ENCODE measurements around the gene PDCD5. TPM values are rescaled to one million over a fixed set of nuclear protein-coding genes. Genes with fewer than 3 reads are reported as not detected.
"Not testable (repeated sequence)": the region's sequence is repeated elsewhere in the genome, so short reads cannot be mapped to it uniquely, and the experiment has no call there.

PDCD5 gene
- total RNA-seq: 22.9 TPM

GRCh38 chr19:32580901-32581704 lies at the start of gene PDCD5:
PDCD5 (plus strand) TSS chr19:32581190; CDS start chr19:32581262, 72 bp downstream.
- H3K4me1 ChIP-seq (ENCODE audit: insufficient read depth, low read length): peaks cover 19% of the 10 kb centered on the region
- peak within 1 kb of the TSS; percentile 71 for H3K4me3 ChIP-seq (ENCODE audit: low read length)
- no peaks in the 10 kb centered on the region for H3K9me3 ChIP-seq (ENCODE audit: low read depth, low read length)
- no peaks in the 10 kb centered on the region for H3K27me3 ChIP-seq (ENCODE audit: insufficient read depth, low read length)

GRCh38 chr19:32532233-32532632 lies 48.8 kb upstream of the PDCD5 start:
- no peaks in the 10 kb centered on the region for H3K9me3 ChIP-seq (ENCODE audit: low read depth, low read length)
- no peak overlapping the region for H3K4me3 ChIP-seq (ENCODE audit: low read length)
- no peaks in the 10 kb centered on the region for H3K4me1 ChIP-seq (ENCODE audit: insufficient read depth, low read length)
- H3K27me3 ChIP-seq (ENCODE audit: insufficient read depth, low read length): no peaks in the 10 kb centered on the region

GRCh38 chr19:32537580-32537979 lies 43.4 kb upstream of the PDCD5 start:
- H3K4me3 ChIP-seq (ENCODE audit: low read length): no peak overlapping the region
- H3K27me3 ChIP-seq (ENCODE audit: insufficient read depth, low read length): no peaks in the 10 kb centered on the region
- H3K9me3 ChIP-seq (ENCODE audit: low read depth, low read length): no peaks in the 10 kb centered on the region
- H3K4me1 ChIP-seq (ENCODE audit: insufficient read depth, low read length): no peaks in the 10 kb centered on the region

GRCh38 chr19:32539240-32539916 lies 41.6 kb upstream of the PDCD5 start:
- no peak overlapping the region for H3K4me3 ChIP-seq (ENCODE audit: low read length)
- H3K27me3 ChIP-seq (ENCODE audit: insufficient read depth, low read length): no peaks in the 10 kb centered on the region

GRCh38 chr19:32540621-32541020 lies 40.4 kb upstream of the PDCD5 start:
- Histone ChIP-seq H3K4me1 (ENCODE audit: insufficient read depth, low read length) (no peaks in the 10 kb centered on the region), H3K9me3 (ENCODE audit: low read depth, low read length) (no peaks in the 10 kb centered on the region), H3K4me3 (ENCODE audit: low read length) (no peak overlapping the region), H3K27me3 (ENCODE audit: insufficient read depth, low read length) (no peaks in the 10 kb centered on the region)

More at GRCh38 chr19:32539240-32539916, 41.6 kb upstream of the PDCD5 start:
- no peaks in the 10 kb centered on the region for H3K9me3 ChIP-seq (ENCODE audit: low read depth, low read length)
- no peaks in the 10 kb centered on the region for H3K4me1 ChIP-seq (ENCODE audit: insufficient read depth, low read length)

- H3K9me3 ChIP-seq (ENCODE audit: low read depth, low read length); H3K4me3 ChIP-seq (ENCODE audit: low read length); H3K4me1 ChIP-seq (ENCODE audit: insufficient read depth, low read length); H3K27me3 ChIP-seq (ENCODE audit: insufficient read depth, low read length): not testable (repeated sequence)
Observed at GRCh38 chr19:32541376-32541775, 39.6 kb upstream of the PDCD5 start.

GRCh38 chr19:32542477-32543108 lies 38.4 kb upstream of the PDCD5 start:
- Histone ChIP-seq H3K4me1 (ENCODE audit: insufficient read depth, low read length) (no peaks in the 10 kb centered on the region), H3K4me3 (ENCODE audit: low read length) (no peak overlapping the region), H3K27me3 (ENCODE audit: insufficient read depth, low read length) (no peaks in the 10 kb centered on the region), H3K9me3 (ENCODE audit: low read depth, low read length) (no peaks in the 10 kb centered on the region)

GRCh38 chr19:32543115-32543900 lies 37.7 kb upstream of the PDCD5 start:
- Histone ChIP-seq H3K9me3 (ENCODE audit: low read depth, low read length) (no peaks in the 10 kb centered on the region), H3K4me3 (ENCODE audit: low read length) (no peak overlapping the region), H3K27me3 (ENCODE audit: insufficient read depth, low read length) (no peaks in the 10 kb centered on the region), H3K4me1 (ENCODE audit: insufficient read depth, low read length) (no peaks in the 10 kb centered on the region)

GRCh38 chr19:32544917-32545316 lies 36.1 kb upstream of the PDCD5 start:
- Histone ChIP-seq H3K27me3 (ENCODE audit: insufficient read depth, low read length) (no peaks in the 10 kb centered on the region), H3K9me3 (ENCODE audit: low read depth, low read length) (no peaks in the 10 kb centered on the region), H3K4me3 (ENCODE audit: low read length) (no peak overlapping the region), H3K4me1 (ENCODE audit: insufficient read depth, low read length) (no peaks in the 10 kb centered on the region)

GRCh38 chr19:32550666-32551065 lies 30.3 kb upstream of the PDCD5 start:
- Histone ChIP-seq H3K27me3 (ENCODE audit: insufficient read depth, low read length) (no peaks in the 10 kb centered on the region), H3K4me3 (ENCODE audit: low read length) (no peak overlapping the region), H3K9me3 (ENCODE audit: low read depth, low read length) (no peaks in the 10 kb centered on the region), H3K4me1 (ENCODE audit: insufficient read depth, low read length) (no peaks in the 10 kb centered on the region)

GRCh38 chr19:32555786-32556185 lies 25.2 kb upstream of the PDCD5 start:
- Histone ChIP-seq H3K27me3 (ENCODE audit: insufficient read depth, low read length) (no peaks in the 10 kb centered on the region), H3K9me3 (ENCODE audit: low read depth, low read length) (no peaks in the 10 kb centered on the region), H3K4me1 (ENCODE audit: insufficient read depth, low read length) (no peaks in the 10 kb centered on the region), H3K4me3 (ENCODE audit: low read length) (no peak overlapping the region)

GRCh38 chr19:32558607-32559228 lies 22.3 kb upstream of the PDCD5 start:
- Histone ChIP-seq H3K9me3 (ENCODE audit: low read depth, low read length) (no peaks in the 10 kb centered on the region), H3K4me1 (ENCODE audit: insufficient read depth, low read length) (no peaks in the 10 kb centered on the region), H3K4me3 (ENCODE audit: low read length) (no peak overlapping the region), H3K27me3 (ENCODE audit: insufficient read depth, low read length) (no peaks in the 10 kb centered on the region)

GRCh38 chr19:32563761-32564160 lies 17.2 kb upstream of the PDCD5 start:
- no peak overlapping the region for H3K4me3 ChIP-seq (ENCODE audit: low read length)
- H3K4me1 ChIP-seq (ENCODE audit: insufficient read depth, low read length): no peaks in the 10 kb centered on the region
- no peaks in the 10 kb centered on the region for H3K9me3 ChIP-seq (ENCODE audit: low read depth, low read length)
- H3K27me3 ChIP-seq (ENCODE audit: insufficient read depth, low read length): no peaks in the 10 kb centered on the region

- Histone ChIP-seq H3K4me3 (ENCODE audit: low read length) (no peak overlapping the region), H3K4me1 (ENCODE audit: insufficient read depth, low read length) (no peaks in the 10 kb centered on the region), H3K27me3 (ENCODE audit: insufficient read depth, low read length) (peaks cover 3% of the 10 kb centered on the region), H3K9me3 (ENCODE audit: low read depth, low read length) (no peaks in the 10 kb centered on the region)
Observed at GRCh38 chr19:32566246-32566830, 14.7 kb upstream of the PDCD5 start.
